Measurements from ENCODE around the gene HLA-DQA1.

GRCh38 chr6:32609731-32610640 is 27.2 kb upstream of the HLA-DQA1 start:
- no peak for TF ChIP-seq FOXP2 (optimal IDR thresholded peaks at IDR 0.05; ENCODE audit: borderline replicate concordance, extremely low read depth, extremely low read length, insufficient read depth)
- TF ChIP-seq TAF1 (IDR thresholded peaks at IDR 0.05; ENCODE audit: borderline replicate concordance, insufficient read depth, low read length): no peak
- TF ChIP-seq POLR2AphosphoS5 (IDR thresholded peaks at IDR 0.05; ENCODE audit: low read depth, low read length): no peak

All from PFSK-1 (cell line).